ENCODE data around the gene ST8SIA4.

ST8SIA4 gene

GRCh38 chr5:100867039-100867562 is 36.0 kb downstream of the ST8SIA4 start:
- ATAC-seq = no peak

- no peak for ATAC-seq
These were observed 38.2 kb downstream of the ST8SIA4 start for GRCh38 chr5:100864931-100865330.

DNA sequence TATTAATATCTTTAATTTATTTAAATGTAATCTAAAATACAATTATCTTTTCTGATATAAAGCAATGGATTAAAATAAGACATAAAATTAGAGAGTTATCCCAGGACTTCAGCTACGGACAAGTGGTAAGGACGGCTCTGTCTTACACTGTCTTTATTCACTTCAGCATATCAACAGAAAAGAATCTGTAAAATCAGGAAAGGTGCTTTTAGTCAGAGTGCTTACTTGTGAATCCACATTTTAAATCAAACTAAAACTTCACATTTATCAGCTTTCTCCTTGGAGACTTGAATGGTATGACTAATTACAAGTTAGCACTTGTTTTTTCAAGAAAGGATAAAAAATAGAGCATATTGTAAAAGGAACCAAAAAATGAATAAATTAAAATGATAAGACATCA is 39.3 kb downstream of the ST8SIA4 start:
- ATAC-seq = no peak

GRCh38 chr5:100861148-100861547 is 41.9 kb downstream of the ST8SIA4 start:
- ATAC-seq = peak; percentile 56 to 81

DNA sequence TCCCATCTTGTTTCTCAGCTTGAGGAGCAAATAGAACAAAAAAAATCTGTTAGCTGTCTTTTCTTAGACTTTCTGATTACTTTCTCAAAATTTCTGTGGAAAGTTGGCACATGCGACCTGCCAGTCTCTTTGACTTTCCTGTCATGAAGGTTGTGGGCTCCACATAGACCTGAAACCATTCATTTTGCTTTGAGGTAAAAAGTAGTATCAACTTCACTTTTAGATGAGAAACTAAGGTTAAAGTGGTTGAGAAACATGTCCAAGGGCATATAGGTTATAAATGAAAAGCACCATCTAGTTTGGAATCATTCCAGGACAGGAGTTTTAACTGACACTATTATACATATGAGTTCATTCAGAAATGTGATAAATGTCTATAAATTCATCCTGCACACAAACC is 42.7 kb downstream of the ST8SIA4 start:
- peak in 1 of 2 donors; percentile 25 for ATAC-seq

DNA sequence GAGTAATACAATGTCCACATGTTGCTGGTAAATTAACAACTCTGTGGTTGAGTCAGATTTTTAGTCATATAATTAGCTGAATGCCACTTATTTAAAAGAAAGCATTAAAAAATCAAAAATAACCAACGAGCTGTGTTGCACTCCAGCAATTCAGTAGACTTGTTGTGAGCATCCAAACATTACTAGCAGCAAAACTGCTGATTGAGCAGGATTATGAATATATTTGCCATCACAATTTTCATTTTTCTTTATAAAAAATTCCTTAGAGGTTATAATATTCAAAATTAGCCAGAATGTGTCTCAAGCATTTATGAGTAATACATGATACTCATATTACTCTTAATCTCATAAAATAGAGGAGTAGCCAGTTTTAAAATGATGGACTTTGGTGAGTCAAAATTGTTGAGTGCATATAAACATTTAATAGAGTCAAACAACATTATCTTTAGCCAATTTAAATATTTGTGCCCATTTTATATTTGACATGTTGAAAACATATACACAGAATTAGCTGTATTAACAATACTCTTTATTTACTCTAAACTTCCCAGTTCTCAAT is 44.0 kb downstream of the ST8SIA4 start:
- ATAC-seq = no peak

- no peak for ATAC-seq
These were observed 46.6 kb downstream of the ST8SIA4 start for GRCh38 chr5:100856462-100856861.

DNA sequence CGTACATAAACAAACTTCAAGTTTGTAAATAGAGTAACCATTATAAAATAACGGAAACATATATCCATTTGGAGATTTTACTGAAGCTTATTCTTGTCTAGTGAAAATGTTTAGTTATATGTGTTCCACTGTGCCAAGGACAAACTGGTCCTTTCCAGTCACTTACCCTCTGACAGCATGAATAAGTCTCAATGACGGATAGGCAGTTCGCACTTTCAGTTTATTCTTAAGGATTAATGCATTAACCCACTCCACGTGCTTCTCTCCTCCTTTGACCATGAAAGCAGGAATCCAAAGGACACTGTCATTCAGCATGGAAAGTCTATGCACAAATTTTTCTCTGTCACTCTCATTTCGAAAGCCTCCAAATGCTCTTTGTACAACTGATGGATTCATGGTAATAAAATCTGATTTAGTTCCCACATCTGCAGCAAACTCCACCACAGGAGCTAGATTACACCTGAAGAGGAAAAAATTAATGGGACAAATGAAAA is 47.1 kb downstream of the ST8SIA4 start:
- ATAC-seq = no peak

DNA sequence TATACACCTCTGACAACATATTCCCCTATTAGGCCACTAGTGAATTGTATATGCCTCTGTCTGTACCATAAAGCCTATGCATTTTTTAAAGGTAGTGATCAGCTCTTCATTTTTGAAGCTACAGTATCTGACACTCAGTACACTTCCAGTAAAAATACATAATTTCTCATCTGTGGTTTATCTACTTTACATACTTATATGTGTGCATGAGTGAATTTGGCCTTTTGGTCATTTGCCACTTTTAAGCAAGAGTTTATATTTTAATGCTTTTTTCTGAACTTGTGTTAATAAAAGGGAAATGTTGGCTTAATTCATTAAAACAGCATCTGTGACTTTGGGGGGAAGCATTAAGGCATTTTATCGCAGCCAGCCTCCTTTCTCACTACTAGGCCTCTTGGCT is 47.8 kb downstream of the ST8SIA4 start:
- no peak for ATAC-seq

- ATAC-seq = no peak
These were observed 48.5 kb downstream of the ST8SIA4 start for GRCh38 chr5:100854591-100854990.

GRCh38 chr5:100853582-100853981 is 49.5 kb downstream of the ST8SIA4 start:
- ATAC-seq = no peak

GRCh38 chr5:100852988-100853449 is 50.1 kb downstream of the ST8SIA4 start:
- ATAC-seq = peak; percentile 90 to 94

DNA sequence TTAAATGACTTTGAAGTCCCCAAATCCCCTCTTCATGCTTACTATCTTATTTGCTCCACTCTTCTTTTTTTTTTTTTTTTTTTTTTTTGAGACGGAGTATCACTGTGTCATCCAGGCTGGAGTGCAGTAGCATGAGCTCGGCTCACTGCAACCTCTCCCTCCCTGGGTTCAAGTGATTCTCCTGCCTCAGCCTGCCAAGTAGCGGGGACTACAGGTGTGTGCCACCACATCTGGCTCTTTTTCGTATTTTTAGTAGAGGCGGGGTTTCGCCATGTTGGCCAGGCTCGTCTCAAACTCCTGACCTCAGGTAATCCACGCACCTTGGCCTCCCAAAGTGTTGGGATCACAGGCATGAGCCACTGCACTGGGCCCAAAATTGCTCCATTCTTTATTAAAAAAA is 51.0 kb downstream of the ST8SIA4 start:
- no peak for ATAC-seq

- ATAC-seq = no peak
These were observed 56.3 kb downstream of the ST8SIA4 start for GRCh38 chr5:100846772-100847171.

DNA sequence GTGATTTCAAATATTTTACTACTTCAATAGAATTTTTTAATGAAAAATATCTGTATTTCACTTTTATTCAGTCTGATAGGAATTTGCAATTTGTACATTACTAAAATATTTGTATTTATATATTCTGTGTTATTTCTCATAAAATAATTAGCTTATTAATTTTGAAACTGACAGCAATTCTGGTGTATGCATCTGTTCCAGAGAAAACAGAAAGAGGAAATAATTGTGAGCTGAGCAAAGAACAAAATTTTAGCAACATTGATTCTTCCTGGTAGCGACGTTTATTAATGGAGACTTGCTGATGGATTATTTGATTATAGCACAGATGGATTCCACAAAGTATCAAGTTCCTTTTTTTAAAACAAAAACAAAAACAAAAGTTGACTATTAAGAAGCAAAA is 61.0 kb downstream of the ST8SIA4 start:
- no peak for ATAC-seq

DNA sequence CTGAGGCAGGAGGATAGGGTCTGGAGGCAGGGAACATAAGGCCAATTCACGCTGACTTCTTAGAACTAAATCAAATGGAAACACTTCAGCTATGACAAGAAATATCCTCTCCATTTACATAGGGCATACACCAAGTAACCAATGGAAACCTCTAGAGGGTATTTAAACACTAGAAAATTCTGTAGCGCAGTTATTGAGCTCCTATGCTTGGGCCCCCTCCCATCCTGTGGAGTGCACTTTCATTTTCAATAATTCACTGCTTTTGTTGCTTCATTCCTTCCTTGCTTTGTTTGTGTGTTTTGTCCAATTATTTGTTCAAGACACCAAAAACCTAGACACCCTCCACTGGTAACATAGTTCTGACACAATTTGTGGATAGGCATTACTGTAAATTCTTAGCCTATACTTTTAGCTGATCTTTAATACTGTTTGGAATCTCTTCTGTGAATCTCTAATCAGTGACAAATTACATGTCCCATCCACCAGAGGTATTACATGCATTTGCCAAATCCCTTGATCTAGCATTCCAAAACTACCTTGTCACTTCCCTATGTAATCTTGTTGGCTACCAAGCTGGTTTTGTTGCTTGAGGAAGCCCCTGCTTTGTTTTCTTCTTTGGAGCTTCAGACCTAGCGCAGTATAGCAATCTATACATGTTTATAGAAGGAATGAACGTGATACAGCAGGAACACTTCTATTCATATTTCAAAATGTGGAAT is 61.6 kb downstream of the ST8SIA4 start:
- no peak for ATAC-seq

GRCh38 chr5:100840789-100841188 is 62.3 kb downstream of the ST8SIA4 start:
- ATAC-seq = no peak

DNA sequence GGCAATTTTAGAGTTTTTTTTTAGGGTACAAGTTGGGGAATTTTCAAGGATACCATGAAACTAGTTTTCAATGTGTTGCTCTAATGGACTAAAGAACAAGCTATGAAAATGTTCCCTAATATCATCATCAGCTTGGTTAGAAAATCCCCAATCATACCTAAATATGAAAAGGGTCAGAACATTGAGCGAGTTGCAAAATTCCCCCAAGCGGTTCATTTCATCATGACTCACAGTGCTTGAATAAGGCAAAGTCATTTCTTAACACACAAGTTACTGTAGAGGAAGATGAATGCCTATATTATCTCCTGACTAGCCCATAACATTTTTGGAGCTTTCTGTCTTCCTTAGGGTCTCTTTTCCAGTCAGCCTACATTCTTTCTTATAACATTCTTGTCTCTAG is 62.7 kb downstream of the ST8SIA4 start:
- peak; percentile 92 to 93 for ATAC-seq

- ATAC-seq = peak; percentile 35 to 39
These were observed 65.0 kb downstream of the ST8SIA4 start for GRCh38 chr5:100838048-100838473.

DNA sequence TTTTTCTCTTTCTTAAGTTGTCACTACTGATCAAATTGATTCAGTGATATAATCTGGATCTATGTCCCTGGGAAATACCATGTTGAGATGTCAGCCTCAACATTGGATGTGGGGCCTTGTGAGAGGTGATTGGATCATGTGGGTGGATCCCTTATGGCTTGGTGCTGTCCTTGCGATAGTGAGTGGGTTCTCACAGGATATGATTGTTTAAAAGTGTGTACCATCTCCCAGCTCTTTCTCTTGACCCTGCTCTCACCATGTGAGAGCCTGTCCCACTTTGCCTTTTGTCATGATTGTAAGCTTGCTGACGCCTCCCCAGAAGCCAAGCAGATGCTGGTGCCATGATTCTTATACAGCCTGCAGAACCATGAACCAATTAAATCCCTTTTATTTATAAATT is 68.6 kb downstream of the ST8SIA4 start:
- no peak for ATAC-seq

- ATAC-seq = no peak
These were observed 70.5 kb downstream of the ST8SIA4 start for GRCh38 chr5:100832252-100833230.

DNA sequence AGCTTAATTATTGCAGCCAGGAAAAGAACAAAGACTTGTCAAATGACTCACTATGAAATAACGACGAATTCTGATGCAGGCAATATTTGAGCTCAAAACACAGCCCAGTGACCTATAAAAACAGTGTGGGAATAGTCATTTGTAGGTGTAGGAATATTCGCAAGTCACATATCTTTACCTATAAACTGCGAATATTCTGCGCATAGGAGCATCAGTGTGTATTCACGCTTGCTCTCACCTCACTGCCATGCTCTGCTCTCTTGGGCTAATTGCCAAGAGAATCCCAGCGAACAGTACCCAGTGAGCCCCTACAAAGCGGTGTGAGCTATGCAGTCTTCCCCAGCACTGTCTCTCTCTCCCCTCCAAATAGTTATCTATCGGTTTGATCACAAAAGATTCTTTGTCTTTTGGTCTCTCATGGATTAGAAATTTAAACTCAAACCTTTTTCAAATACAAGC is 74.2 kb downstream of the ST8SIA4 start:
- ATAC-seq = no peak

Data from activated CD4-positive, CD25-positive, alpha-beta regulatory T cell treated with anti-CD3 and anti-CD28 coated beads, Interleukin-2, amount 50 U/mL, for 24 hours (primary cell).